Ecto neural progenitor cell (in vitro differentiated cells): ENCODE results near the gene DNAJC15.
"Not testable (repeated sequence)": the region's sequence is repeated elsewhere in the genome, so short reads cannot be mapped to it uniquely, and the experiment has no call there.

Source experiments
- DNase-seq: peaks from one replicate; pipeline ENCODE4 v3.0.0-alpha.2; 2018; ENCODE audit warnings: low spot score

DNAJC15 gene

GRCh38 chr13:43023289-43023963 lies at the start of gene DNAJC15:
TSS of gene DNAJC15 (plus strand) at chr13:43023586. CDS start at chr13:43023627, 41 bp downstream.
- DNase-seq, result peak; percentile 72

GRCh38 chr13:42976066-42976465 lies 47.3 kb upstream of the DNAJC15 start:
- DNase-seq, result no peak

GRCh38 chr13:42977219-42977659 lies 46.1 kb upstream of the DNAJC15 start:
- no peak for DNase-seq

GRCh38 chr13:42981317-42981716 lies 42.1 kb upstream of the DNAJC15 start:
- no peak for DNase-seq

GRCh38 chr13:42981853-42982252 lies 41.5 kb upstream of the DNAJC15 start:
- no peak for DNase-seq

GRCh38 chr13:42984026-42984425 lies 39.4 kb upstream of the DNAJC15 start:
- DNase-seq, result no peak

- DNase-seq, result no peak
Measured at GRCh38 chr13:42984691-42985090, 38.7 kb upstream of the DNAJC15 start.

GRCh38 chr13:42985312-42986175 lies 37.8 kb upstream of the DNAJC15 start:
- no peak for DNase-seq

- no peak for DNase-seq
Measured at GRCh38 chr13:42986176-42986574, 37.2 kb upstream of the DNAJC15 start.

- DNase-seq, result no peak
Measured at GRCh38 chr13:42990291-42991232, 32.8 kb upstream of the DNAJC15 start.

GRCh38 chr13:42991233-42991897 lies 32.0 kb upstream of the DNAJC15 start:
- DNase-seq, result not testable (repeated sequence)

GRCh38 chr13:42991898-42992763 lies 31.3 kb upstream of the DNAJC15 start, which contains the start of gene EPSTI1:
TSS of gene EPSTI1 (minus strand) at chr13:42992241. CDS start at chr13:42992165, 76 bp downstream.
- peak; percentile 76 for DNase-seq

- no peak for DNase-seq
Measured at GRCh38 chr13:42992764-42993122, 30.6 kb upstream of the DNAJC15 start.

- DNase-seq, result no peak
Measured at GRCh38 chr13:42994878-42995277, 28.5 kb upstream of the DNAJC15 start.

- DNase-seq, result no peak
Measured at GRCh38 chr13:42996584-42996983, 26.8 kb upstream of the DNAJC15 start.

- DNase-seq, result no peak
Measured at GRCh38 chr13:42997381-42997780, 26.0 kb upstream of the DNAJC15 start.

- DNase-seq, result no peak
Measured at GRCh38 chr13:42999491-42999890, 23.9 kb upstream of the DNAJC15 start.

- no peak for DNase-seq
Measured at GRCh38 chr13:43000676-43001075, 22.7 kb upstream of the DNAJC15 start.

- DNase-seq, result no peak
Measured at GRCh38 chr13:43002021-43002420, 21.4 kb upstream of the DNAJC15 start.

GRCh38 chr13:43003010-43003409 lies 20.4 kb upstream of the DNAJC15 start:
- DNase-seq, result no peak

- DNase-seq, result no peak
Measured at GRCh38 chr13:43003729-43004128, 19.7 kb upstream of the DNAJC15 start.
